Keratinocyte (primary cell): ENCODE results near the gene DCST1. TPM values are rescaled to one million over a fixed set of nuclear protein-coding genes. Genes with fewer than 3 reads are reported as not detected.
A peak's percentile ranks its signal among the peaks of the same experiment; 100 is the strongest.

Experiments used
- DNase-seq: peaks from one replicate; pipeline ENCODE4 v3.0.0-alpha.2; 2011; ENCODE audit warnings: low read depth, missing footprints, low spot score
- FAIRE-seq: peaks from 2 replicates; lab custom pipeline; 2011; peaks lifted over from hg19 to GRCh38; lab: Jason Lieb, UNC
- H2AFZ ChIP-seq: 2 replicates; pipeline ENCODE4 v1.6.0; 2012; ENCODE audit warnings: low read length, control low read depth, inconsistent platforms; ENCODE audit not compliant: control insufficient read depth
- H3K27ac ChIP-seq: 2 replicates; pipeline ENCODE4 v1.5.1; 2011; ENCODE audit warnings: low read length; ENCODE audit not compliant: control insufficient read depth, insufficient read depth
- H3K27me3 ChIP-seq: 3 replicates; pipeline ENCODE4 v1.6.0; 2011; ENCODE audit warnings: low read length; ENCODE audit not compliant: control insufficient read depth, insufficient read depth; ENCODE audit errors: extremely low read depth
- H3K36me3 ChIP-seq, 2 experiments: 2 replicates in 1 of 2; 3 replicates in 1 of 2; pipeline ENCODE4 v1.5.1; 2011; ENCODE audit warnings: low read length in 2 of 2, mild to moderate bottlenecking in 1 of 2; ENCODE audit not compliant: control insufficient read depth in 2 of 2, insufficient read depth in 2 of 2; ENCODE audit errors: extremely low read depth in 1 of 2
- H3K4me1 ChIP-seq: 3 replicates; pipeline ENCODE4 v1.5.1; 2011; ENCODE audit warnings: low read length; ENCODE audit not compliant: control insufficient read depth, insufficient read depth; ENCODE audit errors: extremely low read depth
- H3K4me2 ChIP-seq: 3 replicates; pipeline ENCODE4 v1.6.0; 2011; ENCODE audit warnings: low read depth, low read length; ENCODE audit not compliant: control insufficient read depth, insufficient read depth; ENCODE audit errors: extremely low read depth
- H3K4me3 ChIP-seq, 3 experiments: fragments of 200-600 bp in 1 of 3; sonication (generic) in 1 of 3; 2 replicates in 2 of 3; 3 replicates in 1 of 3; pipeline ENCODE4 v1.5.1; 2011 to 2016; ENCODE audit warnings: low read length in 3 of 3, mild to moderate bottlenecking in 3 of 3, control low read depth in 2 of 3, inconsistent platforms in 1 of 3, low read depth in 1 of 3, mixed read lengths in 1 of 3, mixed run types in 1 of 3, moderate library complexity in 1 of 3; ENCODE audit not compliant: control insufficient read depth in 2 of 3, insufficient read depth in 2 of 3; ENCODE audit errors: extremely low read depth in 1 of 3
- H3K79me2 ChIP-seq: 2 replicates; pipeline ENCODE4 v1.6.0; 2012; ENCODE audit warnings: low read length; ENCODE audit not compliant: control insufficient read depth, insufficient read depth
- H3K9ac ChIP-seq: 3 replicates; pipeline ENCODE4 v1.6.0; 2011; ENCODE audit warnings: low read length; ENCODE audit not compliant: control insufficient read depth, insufficient read depth; ENCODE audit errors: extremely low read depth
- H3K9me1 ChIP-seq: 3 replicates; pipeline ENCODE4 v1.6.0; 2011; ENCODE audit warnings: low read length; ENCODE audit not compliant: control insufficient read depth, insufficient read depth; ENCODE audit errors: extremely low read depth
- H3K9me3 ChIP-seq: 2 replicates; pipeline ENCODE4 v1.5.1; 2012; ENCODE audit warnings: low read depth, low read length; ENCODE audit not compliant: control insufficient read depth
- H4K20me1 ChIP-seq: 3 replicates; pipeline ENCODE4 v1.6.0; 2011; ENCODE audit warnings: low read length; ENCODE audit not compliant: control insufficient read depth, insufficient read depth; ENCODE audit errors: extremely low read depth
- EZH2 ChIP-seq: IDR thresholded peaks from one replicate; pipeline ENCODE4 v1.6.1; 2012; ENCODE audit warnings: inconsistent platforms, mild to moderate bottlenecking, low read length, moderate library complexity
- dilution Hi-C: fragments of 300-500 bp; cut with MboI; formaldehyde crosslinking; loops from one replicate; pipeline ENCODE4 v1.7.0; 2020; ENCODE audit warnings: low sequenced_read_pairs; ENCODE audit not compliant: extremely low pct_ligation_motif_present
- polyA plus RNA-seq, 5 experiments: library from polyadenylated mRNA; depleted of rRNA in 3 of 5; stranded (reverse) in 3 of 5; stranded (forward) in 1 of 5; unstranded in 1 of 5; fragments of >200 nt; gene quantifications; 1 replicate in 1 of 5; 2 replicates in 3 of 5; 3 replicates in 1 of 5; pipeline versions ENCODE4 v1.2.1 to v1.2.3, GENCODE V29; 2011 to 2012; ENCODE audit warnings: missing spikeins in 2 of 5, low read depth in 1 of 5, low replicate concordance in 1 of 5
- TF ChIP-seq, protein P1 (sequence below), 3 experiments: IDR thresholded peaks in 1 of 3; conservative IDR thresholded peaks in 1 of 3; optimal IDR thresholded peaks in 1 of 3; 2 replicates in 2 of 3; 3 replicates in 1 of 3; pipeline versions ENCODE3 to v1.5.1; 2011; ENCODE audit warnings: low read length in 3 of 3, mild to moderate bottlenecking in 3 of 3, moderate library complexity in 2 of 3, control low read depth in 1 of 3, inconsistent platforms in 1 of 3; ENCODE audit not compliant: insufficient read depth in 2 of 3; ENCODE audit errors: extremely low read depth in 1 of 3

DCST1 gene
- polyA plus RNA-seq, 1 donor (not counting 4 experiments of a cell fraction or from before 2014, with no cell fraction given), result not detected

- TF ChIP-seq, protein P1, sequence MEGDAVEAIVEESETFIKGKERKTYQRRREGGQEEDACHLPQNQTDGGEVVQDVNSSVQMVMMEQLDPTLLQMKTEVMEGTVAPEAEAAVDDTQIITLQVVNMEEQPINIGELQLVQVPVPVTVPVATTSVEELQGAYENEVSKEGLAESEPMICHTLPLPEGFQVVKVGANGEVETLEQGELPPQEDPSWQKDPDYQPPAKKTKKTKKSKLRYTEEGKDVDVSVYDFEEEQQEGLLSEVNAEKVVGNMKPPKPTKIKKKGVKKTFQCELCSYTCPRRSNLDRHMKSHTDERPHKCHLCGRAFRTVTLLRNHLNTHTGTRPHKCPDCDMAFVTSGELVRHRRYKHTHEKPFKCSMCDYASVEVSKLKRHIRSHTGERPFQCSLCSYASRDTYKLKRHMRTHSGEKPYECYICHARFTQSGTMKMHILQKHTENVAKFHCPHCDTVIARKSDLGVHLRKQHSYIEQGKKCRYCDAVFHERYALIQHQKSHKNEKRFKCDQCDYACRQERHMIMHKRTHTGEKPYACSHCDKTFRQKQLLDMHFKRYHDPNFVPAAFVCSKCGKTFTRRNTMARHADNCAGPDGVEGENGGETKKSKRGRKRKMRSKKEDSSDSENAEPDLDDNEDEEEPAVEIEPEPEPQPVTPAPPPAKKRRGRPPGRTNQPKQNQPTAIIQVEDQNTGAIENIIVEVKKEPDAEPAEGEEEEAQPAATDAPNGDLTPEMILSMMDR (optimal IDR thresholded peaks at IDR 0.05 in 1 of 3, IDR thresholded peaks at IDR 0.05 in 1 of 3, conservative IDR thresholded peaks at IDR 0.05 in 1 of 3; ENCODE audit: extremely low read depth in 1 of 3, insufficient read depth in 2 of 3, low read length in 3 of 3), result peak in 1 of 3 experiments; percentile 50
- no peak for TF ChIP-seq EZH2
- Histone ChIP-seq H3K4me2 (peak overlapping the region; percentile 87), H3K9me1 (no peaks in the 10 kb centered on the region), H3K9me3 (no peaks in the 10 kb centered on the region), H3K4me3 (peak overlapping the region; percentile 76 to 87 (median 83)), H3K79me2 (peaks cover 39% of the 10 kb centered on the region), H3K9ac (peak overlapping the region; percentile 75), H2AFZ (peak overlapping the region; percentile 90), H3K4me1 (peaks cover 40% of the 10 kb centered on the region), H3K27ac (peak overlapping the region; percentile 72), H4K20me1 (no peaks in the 10 kb centered on the region), H3K27me3 (no peaks in the 10 kb centered on the region), H3K36me3 (peaks cover under 1 to 7% of the 10 kb centered on the region in 2 experiments)
- peak; percentile 97 for DNase-seq
- no peak for FAIRE-seq
- dilution Hi-C loops, result no loop called here
Observed at GRCh38 chr1:155001675-155002463, 31.8 kb upstream of the DCST1 start.

GRCh38 chr1:155002464-155003226 lies 31.0 kb upstream of the DCST1 start, which contains the start of gene ZBTB7B:
Gene ZBTB7B, plus strand, starts transcription at chr1:155002802. Its CDS starts 11,859 bp downstream, at chr1:155014661.
- H3K79me2 ChIP-seq, result peaks cover 47% of the 10 kb centered on the region
- no peak for TF ChIP-seq EZH2
- TF ChIP-seq, protein P1 (optimal IDR thresholded peaks at IDR 0.05 in 1 of 3, IDR thresholded peaks at IDR 0.05 in 1 of 3, conservative IDR thresholded peaks at IDR 0.05 in 1 of 3; ENCODE audit: extremely low read depth in 1 of 3, insufficient read depth in 2 of 3, low read length in 3 of 3), result no peak
- no peaks in the 10 kb centered on the region for H3K27me3 ChIP-seq
- peak within 1 kb of the TSS; percentile 81 to 99 (median 87) for H3K4me3 ChIP-seq
- peaks cover 48% of the 10 kb centered on the region for H3K4me1 ChIP-seq
- H3K36me3 ChIP-seq, result peaks cover 1 to 15% of the 10 kb centered on the region in 2 experiments
- H3K27ac ChIP-seq, result peak within 1 kb of the TSS; percentile 81
- DNase-seq (no peak), FAIRE-seq (no peak)
- H3K4me2 ChIP-seq, result peak within 1 kb of the TSS; percentile 92
- peak within 1 kb of the TSS; percentile 90 for H2AFZ ChIP-seq
- no peaks in the 10 kb centered on the region for H3K9me1 ChIP-seq
- peak within 1 kb of the TSS; percentile 89 for H3K9ac ChIP-seq
- dilution Hi-C loops, result no loop called here
- H4K20me1 ChIP-seq, result no peaks in the 10 kb centered on the region
- no peaks in the 10 kb centered on the region for H3K9me3 ChIP-seq
